Thyroid gland (tissue), 4 donors: ENCODE data around the gene INSL3. TPM values are rescaled to one million over a fixed set of nuclear protein-coding genes. Genes with fewer than 3 reads are reported as not detected.
"Not testable (repeated sequence)": the region's sequence is repeated elsewhere in the genome, so short reads cannot be mapped to it uniquely, and the experiment has no call there.

Source experiments
- DNase-seq, 2 donors: peaks; one replicate each; pipeline ENCODE4 v3.0.0-alpha.2; 2019
- H3K27ac ChIP-seq, 3 donors: fragments of 200-600 bp; sonication (generic); 1 replicate in 2 of 3; 2 replicates in 1 of 3; pipeline ENCODE4 v1.5.1; 2016 to 2019; ENCODE audit warnings: mild to moderate bottlenecking in 1 of 3, moderate library complexity in 1 of 3
- H3K27me3 ChIP-seq: fragments of 200-600 bp; sonication (generic); one replicate; pipeline ENCODE4 v1.5.1; 2019
- H3K36me3 ChIP-seq, 2 donors: fragments of 200-600 bp; sonication (generic); one replicate each; pipeline ENCODE4 v1.5.1; 2016 to 2019
- H3K4me1 ChIP-seq, 2 donors: fragments of 200-600 bp; sonication (generic); one replicate each; pipeline ENCODE4 v1.5.1; 2017 to 2019
- H3K4me3 ChIP-seq, 3 donors: fragments of 200-600 bp; sonication (generic); replicated peaks in 1 of 3; 1 replicate in 2 of 3; 2 replicates in 1 of 3; pipeline ENCODE4 v1.5.1; 2016; ENCODE audit warnings: mild to moderate bottlenecking in 1 of 3
- H3K9me3 ChIP-seq: fragments of 200-600 bp; sonication (generic); one replicate; pipeline ENCODE4 v1.5.1; 2017
- POLR2A ChIP-seq, 2 donors: fragments of 450-650 bp; IDR thresholded peaks; one replicate each; pipeline ENCODE4 v1.6.1; 2017; ENCODE audit warnings: antibody characterized with exemption in 2 of 2, mild to moderate bottlenecking in 2 of 2, moderate library complexity in 1 of 2
- WGBS, 2 donors: methylation state at CpG; one replicate each; pipeline ENCODE4 v1.1.5; 2017; 5-methylcytosine and 5-hydroxymethylcytosine counted together
- intact Hi-C: fragments of 100-400 bp; cut with DNase I; formaldehyde crosslinking; loops from one replicate; pipeline ENCODE4 v1.15.1; 2023
- total RNA-seq, 4 donors: library from RNA; depleted of rRNA; stranded (reverse); fragments of >200 nt; gene quantifications; one replicate each; pipeline ENCODE4 v1.2.3, GENCODE V29; 2016
- TF ChIP-seq, protein P1 (sequence below), 6 experiments: fragments of 200-600 bp in 3 of 6; fragments of 450-650 bp in 3 of 6; sonication (generic) in 3 of 6; IDR thresholded peaks; one replicate each; pipeline ENCODE4 v1.5.1; 2016 to 2019; ENCODE audit warnings: antibody characterized with exemption in 6 of 6, mild to moderate bottlenecking in 2 of 6, inconsistent platforms in 1 of 6, moderate library complexity in 1 of 6

Gene INSL3
- total RNA-seq, 4 donors from 2014 or later: 0.89 to 0.94 TPM; not detected in 2

DNA sequence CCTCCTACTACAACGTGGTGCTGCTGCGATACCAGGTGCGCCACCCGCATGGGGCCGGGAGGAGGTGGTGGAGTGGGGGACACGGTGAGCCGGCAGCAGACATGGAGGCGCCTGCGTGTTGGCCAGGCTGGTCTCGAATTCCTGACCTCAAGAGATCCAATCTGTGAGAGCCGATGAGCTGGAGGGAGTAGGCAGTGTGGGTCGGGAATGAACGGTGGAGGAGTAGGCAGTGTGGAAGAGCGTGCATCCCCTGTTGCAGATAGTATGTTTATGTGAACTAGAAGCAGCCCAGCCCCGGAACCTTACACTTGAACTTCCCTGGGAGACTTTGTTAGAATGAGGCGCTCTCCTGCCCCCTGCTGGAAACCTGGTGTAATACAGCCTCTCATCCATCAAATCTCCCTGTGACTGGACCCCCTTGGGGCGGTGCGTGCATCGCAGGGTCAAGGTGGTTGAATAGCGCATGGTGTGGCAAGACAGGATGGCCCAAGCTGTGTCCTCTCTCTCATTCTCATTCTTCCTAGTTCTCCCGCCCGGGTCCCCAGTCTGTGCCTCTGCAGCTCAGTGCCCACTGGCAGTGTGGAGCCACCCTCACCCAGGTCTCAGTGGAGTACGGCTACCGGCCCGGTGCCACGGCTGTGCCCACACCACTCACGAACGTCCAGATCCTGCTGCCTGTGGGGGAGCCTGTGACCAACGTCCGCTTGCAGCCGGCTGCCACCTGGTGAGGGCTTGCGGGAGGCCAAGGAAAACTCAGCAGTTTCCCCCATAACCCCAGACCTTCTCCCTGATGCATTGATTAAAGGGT is 36.9 kb downstream of the INSL3 start:
- no peaks in the 10 kb centered on the region for H3K4me1 ChIP-seq
- WGBS, 2 donors: 33 to 47% methylated on average over 19 to 31 of the region's 32 CpGs
- peak; percentile 40 to 58 for DNase-seq
- H3K4me3 ChIP-seq: no peak overlapping the region
- intact Hi-C loops: no loop called here
- TF ChIP-seq POLR2A (IDR thresholded peaks at IDR 0.05): no peak
- TF ChIP-seq, protein P1, sequence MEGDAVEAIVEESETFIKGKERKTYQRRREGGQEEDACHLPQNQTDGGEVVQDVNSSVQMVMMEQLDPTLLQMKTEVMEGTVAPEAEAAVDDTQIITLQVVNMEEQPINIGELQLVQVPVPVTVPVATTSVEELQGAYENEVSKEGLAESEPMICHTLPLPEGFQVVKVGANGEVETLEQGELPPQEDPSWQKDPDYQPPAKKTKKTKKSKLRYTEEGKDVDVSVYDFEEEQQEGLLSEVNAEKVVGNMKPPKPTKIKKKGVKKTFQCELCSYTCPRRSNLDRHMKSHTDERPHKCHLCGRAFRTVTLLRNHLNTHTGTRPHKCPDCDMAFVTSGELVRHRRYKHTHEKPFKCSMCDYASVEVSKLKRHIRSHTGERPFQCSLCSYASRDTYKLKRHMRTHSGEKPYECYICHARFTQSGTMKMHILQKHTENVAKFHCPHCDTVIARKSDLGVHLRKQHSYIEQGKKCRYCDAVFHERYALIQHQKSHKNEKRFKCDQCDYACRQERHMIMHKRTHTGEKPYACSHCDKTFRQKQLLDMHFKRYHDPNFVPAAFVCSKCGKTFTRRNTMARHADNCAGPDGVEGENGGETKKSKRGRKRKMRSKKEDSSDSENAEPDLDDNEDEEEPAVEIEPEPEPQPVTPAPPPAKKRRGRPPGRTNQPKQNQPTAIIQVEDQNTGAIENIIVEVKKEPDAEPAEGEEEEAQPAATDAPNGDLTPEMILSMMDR (IDR thresholded peaks at IDR 0.05): peak; percentile 39 to 76 (median 51)
- no peaks in the 10 kb centered on the region for H3K27me3 ChIP-seq
- H3K36me3 ChIP-seq: no peaks in the 10 kb centered on the region
- H3K27ac ChIP-seq: no peak overlapping the region
- H3K9me3 ChIP-seq: no peaks in the 10 kb centered on the region

DNA sequence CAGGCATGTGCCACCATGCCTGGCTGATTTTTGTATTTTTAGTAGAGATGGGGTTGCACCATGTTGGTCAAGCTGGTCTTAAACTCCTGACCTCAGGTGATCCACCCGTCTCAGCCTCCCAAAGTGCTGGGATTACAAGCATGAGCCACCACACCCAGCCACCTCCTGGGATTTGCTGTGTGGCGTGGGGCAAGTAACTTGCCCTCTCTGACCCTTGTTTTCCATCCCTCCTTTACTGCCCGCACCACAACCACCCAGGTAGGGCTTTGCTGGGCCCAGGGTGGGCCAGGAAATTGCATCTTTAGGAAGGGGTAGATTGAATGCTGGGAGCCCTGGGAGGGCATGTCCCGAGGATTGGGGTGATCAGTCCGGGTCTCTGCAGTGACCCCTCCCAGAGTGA is 37.6 kb downstream of the INSL3 start:
- H3K27ac ChIP-seq, H3K27me3 ChIP-seq, H3K4me3 ChIP-seq, H3K4me1 ChIP-seq, H3K36me3 ChIP-seq, DNase-seq, H3K9me3 ChIP-seq, intact Hi-C loops: not testable (repeated sequence)
- WGBS, 2 donors: 55 to 72% methylated on average over 5 of the region's 5 CpGs

DNA sequence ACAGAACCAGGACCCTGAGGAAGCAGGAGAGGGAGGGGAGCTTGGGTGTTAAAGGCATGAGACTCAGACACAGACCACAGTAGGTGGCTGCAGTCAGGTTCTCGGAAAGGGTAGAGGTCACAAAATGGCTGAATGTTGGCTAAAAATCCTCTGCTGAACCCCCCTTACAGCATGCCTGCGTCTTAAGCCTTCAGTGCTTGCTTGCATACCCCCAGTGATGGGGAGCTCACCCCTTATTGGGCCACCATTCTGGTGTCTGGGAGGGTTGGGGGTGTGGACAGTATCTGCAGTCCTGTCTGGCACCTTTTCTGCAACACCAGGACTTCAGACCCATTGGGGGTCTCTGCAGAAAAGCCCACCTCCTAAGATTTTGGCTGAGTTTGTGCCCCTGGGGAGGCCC is 40.5 kb downstream of the INSL3 start:
- H3K36me3 ChIP-seq: no peaks in the 10 kb centered on the region
- 87 to 93% methylated on average over 2 of the region's 2 CpGs for WGBS, 2 donors
- intact Hi-C loops: no loop called here

DNA sequence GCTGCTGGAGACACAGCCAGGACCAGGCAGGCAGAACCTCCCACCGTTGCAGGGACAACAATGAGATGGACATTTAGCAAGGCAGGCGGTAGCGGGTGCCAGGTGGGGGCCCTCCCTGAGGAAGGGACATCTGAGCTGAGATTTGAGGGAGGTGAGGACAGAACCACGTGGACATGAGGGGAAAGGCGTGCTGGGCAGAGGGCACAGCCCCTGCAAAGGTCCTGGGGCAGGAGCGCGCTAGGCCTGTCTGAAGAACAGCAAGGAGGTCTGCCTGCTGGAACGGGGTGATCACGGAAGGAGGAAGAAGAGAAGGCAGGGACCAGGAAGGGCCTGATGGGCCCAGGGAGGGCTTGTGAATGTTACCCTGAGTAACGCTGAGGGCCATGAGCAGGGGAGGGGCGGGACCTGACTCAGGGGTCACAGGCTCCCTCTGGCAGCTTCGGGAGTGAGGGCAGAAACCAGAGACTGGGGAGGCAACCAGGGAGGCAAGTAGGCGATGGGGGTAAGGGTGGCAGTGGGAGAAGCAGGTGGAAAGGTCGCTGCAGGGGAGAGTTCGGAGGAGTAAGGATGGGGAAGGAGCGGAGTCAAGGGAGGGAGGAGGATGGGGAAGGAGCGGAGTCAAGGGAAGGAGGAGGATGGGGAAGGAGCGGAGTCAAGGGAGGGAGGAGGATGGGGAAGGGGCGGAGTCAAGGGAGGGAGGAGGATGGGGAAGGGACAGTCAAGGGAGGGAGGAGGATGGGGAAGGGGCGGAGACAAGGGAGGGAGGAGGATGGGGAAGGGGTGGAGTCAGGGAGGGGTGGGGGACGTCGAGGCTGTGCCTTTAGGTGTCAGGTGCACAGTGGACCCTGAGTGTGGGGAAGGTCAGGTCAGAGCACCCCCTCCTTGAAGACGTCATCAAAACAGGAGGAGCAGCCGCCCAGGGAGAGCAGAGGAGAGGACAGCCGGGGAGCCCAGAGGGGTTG is 42.1 kb downstream of the INSL3 start:
- Histone ChIP-seq H3K36me3 (no peaks in the 10 kb centered on the region), H3K4me3 (no peak overlapping the region), H3K9me3 (no peaks in the 10 kb centered on the region), H3K27me3 (no peaks in the 10 kb centered on the region), H3K27ac (no peak overlapping the region), H3K4me1 (peaks cover 0 to 10% of the 10 kb centered on the region in 2 donors)
- TF ChIP-seq, protein P1 (IDR thresholded peaks at IDR 0.05): no peak
- TF ChIP-seq POLR2A (IDR thresholded peaks at IDR 0.05): no peak
- intact Hi-C loops: loop anchor here (10.0 kb wide), 1 partner anchor 174 kb away; no protein-coding TSS in a partner anchor
- 13 to 29% methylated on average over 25 of the region's 25 CpGs for WGBS, 2 donors
- DNase-seq: peak in 1 of 2 donors; percentile 21

More for the DNA sequence above, 40.5 kb downstream of the INSL3 start:
- peaks cover 0 to 10% of the 10 kb centered on the region in 2 donors for H3K4me1 ChIP-seq
- no peaks in the 10 kb centered on the region for H3K27me3 ChIP-seq
- H3K27ac ChIP-seq: no peak overlapping the region
- TF ChIP-seq, protein P1 (IDR thresholded peaks at IDR 0.05): no peak
- no peak for TF ChIP-seq POLR2A (IDR thresholded peaks at IDR 0.05)
- H3K9me3 ChIP-seq: no peaks in the 10 kb centered on the region
- DNase-seq: no peak
- no peak overlapping the region for H3K4me3 ChIP-seq

DNA sequence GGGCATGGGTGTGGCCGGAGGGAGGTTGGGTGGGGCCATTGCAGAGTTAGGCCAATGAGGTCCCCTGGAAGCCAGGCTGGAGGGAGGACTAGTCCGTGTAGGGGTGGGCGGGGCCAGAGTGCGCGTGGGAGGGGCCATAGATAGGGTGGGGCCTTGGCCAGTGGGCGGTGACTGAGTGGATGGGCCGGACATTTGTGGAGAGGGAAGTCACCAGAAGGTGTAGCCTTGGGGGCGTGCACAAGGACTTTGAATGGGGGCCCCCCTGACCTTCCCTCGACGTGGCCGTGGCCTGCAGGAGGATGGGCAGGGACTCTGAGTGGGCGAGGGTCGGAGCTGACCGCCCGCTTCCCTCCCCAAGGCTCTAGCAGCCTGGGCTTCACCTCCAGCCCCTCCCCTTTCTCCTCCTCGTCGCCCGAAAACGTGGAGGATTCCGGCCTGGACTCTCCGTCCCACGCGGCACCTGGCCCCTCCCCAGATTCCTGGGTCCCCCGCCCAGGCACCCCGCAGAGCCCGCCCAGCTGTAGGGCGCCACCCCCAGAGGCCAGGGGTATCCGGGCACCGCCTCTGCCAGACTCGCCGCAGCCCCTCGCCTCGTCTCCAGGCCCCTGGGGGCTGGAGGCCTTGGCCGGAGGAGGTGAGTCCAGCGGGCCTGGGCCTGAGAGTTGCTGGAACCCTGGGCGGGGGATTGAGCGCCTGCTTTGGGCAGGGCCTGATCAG is 42.9 kb downstream of the INSL3 start:
- Histone ChIP-seq H3K27me3 (no peaks in the 10 kb centered on the region), H3K9me3 (no peaks in the 10 kb centered on the region), H3K4me1 (peaks cover 0 to 10% of the 10 kb centered on the region in 2 donors), H3K36me3 (no peaks in the 10 kb centered on the region), H3K27ac (no peak overlapping the region), H3K4me3 (no peak overlapping the region)
- no peak for DNase-seq
- TF ChIP-seq, protein P1 (IDR thresholded peaks at IDR 0.05): no peak
- TF ChIP-seq POLR2A (IDR thresholded peaks at IDR 0.05): no peak
- WGBS, 2 donors: 8 to 12% methylated on average over 25 to 34 of the region's 37 CpGs
- intact Hi-C loops: loop anchor here (10.0 kb wide), 1 partner anchor 174 kb away; no protein-coding TSS in a partner anchor

DNA sequence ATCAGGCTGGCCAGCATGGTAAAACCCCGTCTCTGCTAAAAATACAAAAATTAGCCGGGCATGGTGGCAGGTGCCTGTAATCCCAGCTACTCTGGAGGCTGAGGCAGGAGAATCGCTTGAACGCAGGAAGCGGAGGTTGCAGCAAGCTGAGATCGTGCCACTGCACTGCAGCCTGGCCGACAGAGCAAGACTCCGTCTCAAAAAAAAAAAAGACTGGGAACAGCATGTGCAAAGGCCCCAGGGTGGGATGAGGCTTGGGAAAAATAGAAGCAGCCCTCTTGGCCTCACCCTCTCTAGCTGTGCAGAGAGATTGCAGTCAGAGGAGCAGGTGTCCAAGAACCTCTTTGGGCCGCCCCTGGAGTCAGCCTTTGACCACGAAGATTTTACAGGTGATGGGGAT is 43.5 kb downstream of the INSL3 start:
- H3K4me1 ChIP-seq, DNase-seq, H3K9me3 ChIP-seq, H3K4me3 ChIP-seq, H3K27ac ChIP-seq, H3K27me3 ChIP-seq, H3K36me3 ChIP-seq: not testable (repeated sequence)
- 79% methylated on average over 10 of the region's 10 CpGs for WGBS, 2 donors
- intact Hi-C loops: loop anchor here (10.0 kb wide), 1 partner anchor 173 kb away; no protein-coding TSS in a partner anchor
